Measurements from ENCODE around the gene OIP5. TPM values are rescaled to one million over a fixed set of nuclear protein-coding genes. Genes with fewer than 3 reads are reported as not detected.

The OIP5 gene
- total and polyA plus RNA-seq, 2 of the 13 experiments (the other 11 are each of a cell fraction or from before 2014, with no cell fraction given): 10.7 to 38.0 TPM

DNA sequence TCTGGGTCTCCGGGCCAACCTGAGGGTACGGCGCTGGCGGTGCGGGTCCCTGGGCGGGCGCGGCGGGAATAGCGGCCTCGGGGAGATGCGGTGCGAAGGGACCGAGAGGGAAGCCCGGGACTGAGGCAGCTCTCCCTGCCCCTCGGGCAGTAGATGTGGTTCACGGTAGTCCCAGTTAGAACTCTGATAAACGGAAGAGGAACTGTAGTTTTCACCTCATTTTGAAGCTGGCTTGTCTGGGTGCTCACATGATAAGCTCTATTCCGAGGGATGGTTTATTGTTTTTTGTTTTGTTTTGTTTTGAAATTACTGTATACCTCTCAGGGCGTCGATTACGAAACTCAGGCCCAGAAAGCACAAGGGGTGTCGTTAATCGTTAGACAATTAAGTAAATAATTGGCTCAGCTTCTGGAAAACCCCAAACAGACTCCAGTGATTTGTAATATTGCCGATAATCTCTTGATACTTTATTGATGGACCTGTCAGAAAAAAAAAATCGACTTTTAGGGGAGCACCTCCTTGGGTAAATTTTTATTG lies 703 bp upstream of the OIP5 start (continued):
- no peak for TF ChIP-seq NFAT5 (CRISPR knock-in tag; IDR thresholded peaks at IDR 0.05)
- no peak for TF ChIP-seq ZNF709 (CRISPR knock-in tag; IDR thresholded peaks at IDR 0.05)
- no peak for TF ChIP-seq MLXIP (CRISPR knock-in tag; IDR thresholded peaks at IDR 0.05; ENCODE audit: borderline replicate concordance)
- no peak for TF ChIP-seq POGK (CRISPR knock-in tag; conservative IDR thresholded peaks at IDR 0.05)
- no peak for TF ChIP-seq ZNF44 (CRISPR knock-in tag; IDR thresholded peaks at IDR 0.05)
- TF ChIP-seq RFX1 (IDR thresholded peaks at IDR 0.05): no peak
- TF ChIP-seq CERS6 (CRISPR knock-in tag; IDR thresholded peaks at IDR 0.05): no peak
- no peak for TF ChIP-seq ZNF251 (CRISPR knock-in tag; IDR thresholded peaks at IDR 0.05)
- TF ChIP-seq TP53 (CRISPR knock-in tag; conservative IDR thresholded peaks at IDR 0.05): no peak
- no peak for TF ChIP-seq ZBTB4 (CRISPR knock-in tag; IDR thresholded peaks at IDR 0.05; ENCODE audit: borderline replicate concordance)
- TF ChIP-seq YEATS4 (CRISPR knock-in tag; IDR thresholded peaks at IDR 0.05; ENCODE audit: borderline replicate concordance): no peak; the same call in none of the 2 replicates
- TF ChIP-seq SP4 (CRISPR knock-in tag; IDR thresholded peaks at IDR 0.05): no peak
- TF ChIP-seq ZSCAN25 (CRISPR knock-in tag; IDR thresholded peaks at IDR 0.05): no peak
- no peak for TF ChIP-seq ZNF317 (CRISPR knock-in tag; IDR thresholded peaks at IDR 0.05)
- TF ChIP-seq GABPA (IDR thresholded peaks at IDR 0.05; ENCODE audit: low read depth, low read length): no peak
- TF ChIP-seq GABPA (CRISPR knock-in tag; IDR thresholded peaks at IDR 0.05; ENCODE audit: low read depth): 0 out of 2 replicates have a peak, but pooled peaks have one; percentile 27
